Measurements from ENCODE around the gene SERPINA4.

DNA sequence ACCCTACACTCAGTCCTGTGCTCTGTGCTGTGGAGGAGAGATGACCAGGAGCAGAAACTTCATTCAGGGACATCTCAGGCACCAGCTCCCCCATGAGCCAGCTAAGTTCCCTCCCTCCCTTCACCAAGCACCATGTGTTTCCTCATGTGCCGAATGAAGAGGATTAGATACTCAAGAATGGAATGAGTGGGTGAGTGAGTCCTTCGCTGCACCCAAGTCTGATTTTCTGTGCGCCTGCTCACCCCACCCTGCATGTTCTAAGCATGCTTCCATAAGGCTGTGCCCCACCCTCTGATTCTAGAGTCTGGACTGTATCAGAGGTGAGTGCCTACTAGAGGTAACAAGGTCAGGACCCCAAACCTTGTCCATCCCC lies 32.1 kb downstream of the SERPINA4 start:
- TF ChIP-seq, protein P1, sequence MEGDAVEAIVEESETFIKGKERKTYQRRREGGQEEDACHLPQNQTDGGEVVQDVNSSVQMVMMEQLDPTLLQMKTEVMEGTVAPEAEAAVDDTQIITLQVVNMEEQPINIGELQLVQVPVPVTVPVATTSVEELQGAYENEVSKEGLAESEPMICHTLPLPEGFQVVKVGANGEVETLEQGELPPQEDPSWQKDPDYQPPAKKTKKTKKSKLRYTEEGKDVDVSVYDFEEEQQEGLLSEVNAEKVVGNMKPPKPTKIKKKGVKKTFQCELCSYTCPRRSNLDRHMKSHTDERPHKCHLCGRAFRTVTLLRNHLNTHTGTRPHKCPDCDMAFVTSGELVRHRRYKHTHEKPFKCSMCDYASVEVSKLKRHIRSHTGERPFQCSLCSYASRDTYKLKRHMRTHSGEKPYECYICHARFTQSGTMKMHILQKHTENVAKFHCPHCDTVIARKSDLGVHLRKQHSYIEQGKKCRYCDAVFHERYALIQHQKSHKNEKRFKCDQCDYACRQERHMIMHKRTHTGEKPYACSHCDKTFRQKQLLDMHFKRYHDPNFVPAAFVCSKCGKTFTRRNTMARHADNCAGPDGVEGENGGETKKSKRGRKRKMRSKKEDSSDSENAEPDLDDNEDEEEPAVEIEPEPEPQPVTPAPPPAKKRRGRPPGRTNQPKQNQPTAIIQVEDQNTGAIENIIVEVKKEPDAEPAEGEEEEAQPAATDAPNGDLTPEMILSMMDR (IDR thresholded peaks at IDR 0.05): no peak
- TF ChIP-seq EZH2 (IDR thresholded peaks at IDR 0.05): no peak
- TF ChIP-seq EZH2phosphoT487 (IDR thresholded peaks at IDR 0.05): no peak

Data from neural progenitor cell (in vitro differentiated cells).